ENCODE data around the gene QKI. TPM values are rescaled to one million over a fixed set of nuclear protein-coding genes. Genes with fewer than 3 reads are reported as not detected.

The QKI gene
- total and polyA plus RNA-seq, 8 donors, result 136 to 195 (median 158) TPM

- Histone ChIP-seq H3K27me3 (no peaks in the 10 kb centered on the region), H3K36me3 (no peaks in the 10 kb centered on the region), H3K4me1 (peaks cover 20 to 60% of the 10 kb centered on the region in 2 donors), H3K9me3 (no peaks in the 10 kb centered on the region), H3K4me3 (peak overlapping the region; percentile 63 to 82), H3K27ac (peak overlapping the region; percentile 97 to 100)
- peak; percentile 45 for ATAC-seq
- TF ChIP-seq CTCF (IDR thresholded peaks at IDR 0.05), result peak; percentile 39 to 50
- intact Hi-C loops (cut with DNase I), result no loop called here
- DNase-seq, result peak in 2 of 4 donors; percentile 70 to 85
Observed at GRCh38 chr6:163416557-163417253, 2.2 kb downstream of the QKI start.

- intact Hi-C loops (cut with DNase I), result no loop called here
- peaks cover 23 to 60% of the 10 kb centered on the region in 2 donors for H3K4me1 ChIP-seq
- H3K4me3 ChIP-seq, result peak overlapping the region; percentile 63 to 82
- H3K27ac ChIP-seq, result peak overlapping the region; percentile 97 to 100
- H3K36me3 ChIP-seq, result no peaks in the 10 kb centered on the region
- no peaks in the 10 kb centered on the region for H3K27me3 ChIP-seq
- DNase-seq, result no peak
- no peak for TF ChIP-seq CTCF (IDR thresholded peaks at IDR 0.05)
- no peaks in the 10 kb centered on the region for H3K9me3 ChIP-seq
- no peak for ATAC-seq
Observed at GRCh38 chr6:163417595-163417994, 3.1 kb downstream of the QKI start.

GRCh38 chr6:163418311-163419029 lies 4.0 kb downstream of the QKI start:
- Histone ChIP-seq H3K9me3 (no peaks in the 10 kb centered on the region), H3K4me1 (peaks cover 26 to 64% of the 10 kb centered on the region in 2 donors), H3K36me3 (no peaks in the 10 kb centered on the region), H3K4me3 (peak overlapping the region; percentile 5 to 82), H3K27me3 (no peaks in the 10 kb centered on the region), H3K27ac (peak overlapping the region; percentile 97 to 100)
- DNase-seq, result no peak
- ATAC-seq, result no peak
- intact Hi-C loops (cut with DNase I), result no loop called here
- no peak for TF ChIP-seq CTCF (IDR thresholded peaks at IDR 0.05)

- Histone ChIP-seq H3K4me1 (peaks cover 27 to 76% of the 10 kb centered on the region in 2 donors), H3K36me3 (no peaks in the 10 kb centered on the region), H3K27ac (peak overlapping the region; percentile 43 to 97), H3K9me3 (no peaks in the 10 kb centered on the region), H3K4me3 (peak overlapping the region in 1 of 2 donors; percentile 18), H3K27me3 (no peaks in the 10 kb centered on the region)
- no peak for ATAC-seq
- no peak for DNase-seq
- intact Hi-C loops (cut with DNase I), result no loop called here
- TF ChIP-seq CTCF (IDR thresholded peaks at IDR 0.05), result no peak
Observed at GRCh38 chr6:163419413-163420288, 5.1 kb downstream of the QKI start.
